Epithelial cell of prostate (primary cell): ENCODE data around the gene NUBPL.
"Not testable (repeated sequence)": the region's sequence is repeated elsewhere in the genome, so short reads cannot be mapped to it uniquely, and the experiment has no call there.

ENCODE experiments used
- DNase-seq: peaks from one replicate; pipeline ENCODE4 v3.0.0-alpha.2; 2011; ENCODE audit warnings: low read depth, low spot score
- H3K27ac ChIP-seq: fragments of 450-650 bp; 2 replicates; pipeline ENCODE4 v1.5.1; 2017; ENCODE audit warnings: mild to moderate bottlenecking

Gene NUBPL

DNA sequence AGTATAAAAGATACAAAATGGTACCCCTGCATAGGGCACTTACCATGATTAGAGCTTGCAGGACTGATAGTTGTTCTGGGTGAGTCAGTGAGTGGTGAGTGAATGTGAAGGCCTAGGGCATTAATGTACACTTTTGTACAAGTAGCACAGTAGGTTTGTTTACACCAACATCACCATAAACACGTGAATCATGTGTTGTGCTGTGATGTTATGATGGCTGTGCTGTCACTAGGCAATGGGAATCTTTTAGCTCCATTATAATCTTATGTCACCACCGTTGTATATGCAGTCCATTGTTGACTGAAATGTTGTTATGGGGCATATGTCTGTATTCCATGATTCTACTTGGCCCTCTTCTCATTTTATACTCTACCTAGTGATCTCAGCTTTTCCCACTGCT is 11.8 kb downstream of the NUBPL start:
- DNase-seq = no peak
- H3K27ac ChIP-seq = no peak overlapping the region

- DNase-seq = no peak
- H3K27ac ChIP-seq = no peak overlapping the region
Observed at GRCh38 chr14:31576949-31577348, 15.7 kb downstream of the NUBPL start.

- H3K27ac ChIP-seq = no peak overlapping the region
- no peak for DNase-seq
Observed at GRCh38 chr14:31578266-31578665, 17.1 kb downstream of the NUBPL start.

- DNase-seq = no peak
- H3K27ac ChIP-seq = no peak overlapping the region
Observed at GRCh38 chr14:31578792-31579501, 17.7 kb downstream of the NUBPL start.

- no peak for DNase-seq
- H3K27ac ChIP-seq = no peak overlapping the region
Observed at GRCh38 chr14:31580234-31580633, 19.0 kb downstream of the NUBPL start.

- DNase-seq = no peak
- H3K27ac ChIP-seq = no peak overlapping the region
Observed at GRCh38 chr14:31582286-31582691, 21.1 kb downstream of the NUBPL start.

- DNase-seq = no peak
- H3K27ac ChIP-seq = no peak overlapping the region
Observed at GRCh38 chr14:31582836-31583452, 21.7 kb downstream of the NUBPL start.

DNA sequence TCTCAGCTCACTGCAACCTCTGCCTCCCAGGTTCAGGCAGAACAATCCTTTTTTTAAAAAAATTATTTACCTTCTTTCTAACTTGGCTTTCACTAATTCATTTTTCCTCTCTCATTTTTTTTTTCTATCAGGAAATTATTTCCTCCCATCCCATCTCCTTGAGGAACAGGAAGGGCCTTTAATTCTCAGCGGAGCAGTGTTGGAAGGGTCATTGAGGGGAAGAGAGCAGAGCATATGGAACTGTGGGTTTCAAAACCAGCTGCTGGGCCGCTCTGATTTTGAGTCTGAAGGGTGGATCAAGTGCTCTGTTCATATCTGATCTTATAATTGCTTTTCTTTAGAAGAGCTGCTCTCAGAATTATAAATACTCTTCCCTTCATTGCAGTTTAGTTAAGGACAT is 29.0 kb downstream of the NUBPL start:
- H3K27ac ChIP-seq = no peak overlapping the region
- DNase-seq = no peak

DNA sequence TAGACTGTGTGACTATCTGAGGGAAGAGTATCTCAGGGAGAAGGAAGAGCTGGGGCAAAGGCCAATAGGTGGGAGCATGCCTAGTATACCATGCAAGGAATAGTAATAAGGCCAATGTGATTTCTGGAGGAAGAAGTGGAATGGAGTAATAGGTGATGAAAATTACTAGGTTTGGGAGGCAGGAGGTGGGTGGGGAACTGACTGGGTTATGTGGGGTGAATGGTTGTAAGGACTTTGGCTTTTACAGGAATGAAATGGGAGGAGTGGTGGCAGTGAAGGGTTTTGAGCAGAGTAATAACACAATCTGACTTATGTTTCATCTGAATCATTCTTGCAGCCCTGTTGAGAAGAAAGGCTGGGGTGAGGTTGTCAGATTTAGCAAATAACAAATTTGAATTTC is 30.9 kb downstream of the NUBPL start:
- H3K27ac ChIP-seq = no peak overlapping the region
- no peak for DNase-seq

- no peak for DNase-seq
- H3K27ac ChIP-seq = no peak overlapping the region
Observed at GRCh38 chr14:31592631-31593030, 31.4 kb downstream of the NUBPL start.

- no peak for DNase-seq
- H3K27ac ChIP-seq = no peak overlapping the region
Observed at GRCh38 chr14:31596342-31597095, 35.3 kb downstream of the NUBPL start.

- DNase-seq = no peak
- no peak overlapping the region for H3K27ac ChIP-seq
Observed at GRCh38 chr14:31605702-31606101, 44.5 kb downstream of the NUBPL start.

- DNase-seq = no peak
- no peak overlapping the region for H3K27ac ChIP-seq
Observed at GRCh38 chr14:31611778-31612433, 50.7 kb downstream of the NUBPL start.

DNA sequence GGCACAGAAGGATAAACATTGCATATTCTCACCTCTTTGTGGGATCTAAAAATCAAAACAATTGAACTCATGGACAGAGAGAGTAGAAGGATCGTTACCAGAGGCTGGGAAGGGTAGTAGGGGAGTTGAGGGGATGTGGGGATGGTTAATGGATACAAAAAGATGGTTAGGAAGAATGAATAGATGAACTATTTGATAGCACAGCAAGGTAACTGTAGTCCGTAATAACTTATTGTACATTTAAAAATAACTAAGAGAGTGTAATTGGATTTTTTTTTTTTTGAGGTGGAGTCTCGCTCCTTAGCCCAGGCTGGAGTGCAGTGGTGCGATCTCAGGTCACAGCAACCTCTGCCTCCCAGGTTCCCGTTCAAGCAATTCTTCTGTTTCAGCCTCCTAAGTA is 52.0 kb downstream of the NUBPL start:
- no peak for DNase-seq
- no peak overlapping the region for H3K27ac ChIP-seq

GRCh38 chr14:31618884-31619283 is 57.7 kb downstream of the NUBPL start:
- not testable (repeated sequence) for H3K27ac ChIP-seq, DNase-seq

DNA sequence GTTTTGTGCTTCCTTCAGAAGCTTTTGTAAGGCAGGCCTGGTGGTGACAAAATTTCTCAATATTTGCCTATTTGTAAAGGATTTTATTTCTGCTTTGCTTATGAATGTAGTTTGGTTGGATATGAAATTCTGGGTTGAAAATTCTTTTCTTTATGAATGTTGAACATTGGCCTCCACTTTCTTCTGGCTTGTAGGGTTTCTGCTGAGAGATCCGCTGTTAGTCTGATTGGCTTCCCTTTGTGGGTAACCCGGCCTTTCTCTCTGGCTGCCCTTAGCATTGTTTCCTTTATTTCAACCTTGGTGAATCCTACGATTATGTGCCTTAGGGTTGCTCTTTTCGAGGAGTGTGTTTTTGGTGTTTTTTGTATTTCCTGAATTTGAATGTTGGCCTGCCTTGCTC is 58.2 kb downstream of the NUBPL start:
- no peak for DNase-seq
- no peak overlapping the region for H3K27ac ChIP-seq

GRCh38 chr14:31620898-31621297 is 59.7 kb downstream of the NUBPL start:
- DNase-seq, H3K27ac ChIP-seq: not testable (repeated sequence)

- DNase-seq = no peak
- no peak overlapping the region for H3K27ac ChIP-seq
Observed at GRCh38 chr14:31622060-31622459, 60.9 kb downstream of the NUBPL start.

DNA sequence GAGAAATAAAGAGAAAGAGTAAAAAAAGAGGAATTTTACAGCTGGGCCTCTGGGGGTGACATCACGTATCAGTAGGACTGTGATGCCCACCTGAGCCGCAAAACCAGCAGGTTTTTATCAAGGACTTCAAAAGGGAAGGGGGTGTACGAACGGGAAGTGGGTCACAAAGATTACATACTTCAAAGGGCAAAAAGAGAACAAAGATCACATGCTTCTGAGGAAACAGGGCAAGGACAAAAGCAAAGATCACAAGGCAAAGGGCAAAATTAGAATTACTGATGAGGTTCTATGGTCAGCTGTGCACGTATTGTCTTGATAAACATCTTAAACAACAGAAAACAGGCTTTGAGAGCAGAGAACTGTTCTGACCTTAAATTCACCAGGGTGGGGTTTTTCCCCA is 91.7 kb downstream of the NUBPL start:
- DNase-seq, H3K27ac ChIP-seq: not testable (repeated sequence)

DNA sequence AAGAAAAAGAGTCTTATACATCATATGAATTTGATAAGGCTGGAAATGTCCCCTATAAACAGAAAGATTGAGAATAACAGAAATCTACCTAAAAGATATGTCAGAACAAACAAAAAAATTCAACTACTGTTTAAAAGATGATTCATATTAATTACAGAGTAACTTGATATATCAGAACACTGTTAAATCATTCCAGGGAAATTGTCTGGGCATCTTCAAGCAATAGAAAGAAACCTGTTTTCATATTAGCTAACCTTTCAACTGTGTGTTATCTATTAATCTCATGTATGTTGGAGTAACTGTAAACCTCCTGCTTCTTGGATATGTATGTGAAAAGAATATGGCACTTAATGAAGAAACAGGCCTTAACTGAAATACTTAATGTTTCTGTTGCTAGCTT is 96.7 kb downstream of the NUBPL start:
- no peak for DNase-seq

DNA sequence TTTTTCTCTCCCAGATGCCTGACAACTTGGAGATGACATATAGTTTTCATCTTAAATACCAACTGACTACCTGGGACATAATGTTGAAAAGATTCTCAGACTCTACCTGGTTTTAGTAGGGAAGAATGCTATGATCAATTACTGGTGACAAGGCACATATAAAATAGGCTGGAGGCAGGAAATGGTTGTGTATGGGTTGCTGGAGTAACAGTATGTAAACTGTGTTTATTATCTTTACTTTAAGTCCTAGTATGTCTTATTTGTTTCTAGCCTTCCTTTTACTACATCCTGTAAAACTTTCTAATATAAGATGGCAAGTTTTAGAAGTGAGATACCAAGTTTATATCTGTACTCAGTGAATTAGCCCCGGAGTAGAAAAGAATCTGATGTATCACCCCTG is 98.1 kb downstream of the NUBPL start:
- H3K27ac ChIP-seq = no peak overlapping the region
- no peak for DNase-seq

More for the DNA sequence above, 96.7 kb downstream of the NUBPL start:
- H3K27ac ChIP-seq = no peak overlapping the region
